ENCODE data around the gene NETO2. TPM values are rescaled to one million over a fixed set of nuclear protein-coding genes. Genes with fewer than 3 reads are reported as not detected.
"Not testable (repeated sequence)": the region's sequence is repeated elsewhere in the genome, so short reads cannot be mapped to it uniquely, and the experiment has no call there.

NETO2 gene
- total RNA-seq, 1 donor from 2014 or later: 28.0 TPM

DNA sequence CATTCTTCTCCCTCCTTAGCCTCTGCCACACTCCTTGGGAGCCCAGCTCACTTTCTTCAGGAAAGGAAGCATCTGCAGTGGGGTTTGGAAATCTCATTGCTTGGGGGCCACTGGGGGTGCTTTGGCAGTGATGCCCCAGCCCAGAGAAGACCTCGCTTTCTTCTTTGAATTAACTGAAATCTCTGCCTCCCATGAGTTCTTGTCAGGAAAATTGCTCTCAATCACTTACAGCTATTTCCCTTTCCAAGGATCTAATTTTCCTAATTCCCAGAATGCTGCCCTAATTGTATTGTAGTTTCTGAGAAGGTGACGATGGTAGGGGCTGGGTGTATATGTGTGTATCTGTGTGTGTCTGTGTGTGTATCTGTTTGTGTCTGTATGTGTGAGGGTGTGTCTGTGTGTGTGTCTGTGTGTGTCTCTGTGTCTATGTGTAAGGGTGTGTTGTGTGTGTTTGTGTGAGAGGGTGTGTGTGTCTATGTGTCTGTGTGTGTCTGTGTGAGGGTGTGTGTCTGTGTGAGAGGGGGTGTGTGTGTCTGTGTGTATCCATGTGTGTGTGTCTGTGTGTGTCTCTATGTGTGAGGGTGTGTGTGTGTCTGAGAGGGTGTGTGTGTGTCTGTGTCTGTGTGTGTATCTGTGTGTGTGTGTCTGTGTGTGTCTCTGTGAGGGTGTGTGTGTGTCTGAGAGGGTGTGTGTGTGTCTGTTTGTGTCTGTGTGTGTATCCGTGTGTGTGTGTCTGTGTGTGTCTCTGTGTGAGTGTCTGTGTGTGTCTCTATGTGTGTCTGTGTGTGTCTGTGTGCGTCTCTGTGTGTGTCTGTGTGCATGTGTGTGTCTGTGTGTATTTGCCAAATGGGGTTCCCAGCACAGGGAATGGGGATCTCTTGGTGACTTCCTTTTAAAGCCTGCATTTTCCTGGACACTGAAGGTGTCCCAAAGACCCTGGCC is 86.8 kb downstream of the NETO2 start:
- intact Hi-C loops (cut with micrococcal nuclease): no loop called here
- H3K4me3 Mint-ChIP-seq: no peak overlapping the region
- no peaks in the 10 kb centered on the region for H3K27me3 Mint-ChIP-seq (ENCODE audit: insufficient read depth)
- no peak overlapping the region for H3K27ac Mint-ChIP-seq
- H3K4me1 Mint-ChIP-seq (ENCODE audit: low read depth): no peaks in the 10 kb centered on the region
- H3K36me3 Mint-ChIP-seq (ENCODE audit: low read depth): no peaks in the 10 kb centered on the region
- no peak for DNase-seq (ENCODE audit: low spot score)
- H3K9me3 Mint-ChIP-seq: no peaks in the 10 kb centered on the region

DNA sequence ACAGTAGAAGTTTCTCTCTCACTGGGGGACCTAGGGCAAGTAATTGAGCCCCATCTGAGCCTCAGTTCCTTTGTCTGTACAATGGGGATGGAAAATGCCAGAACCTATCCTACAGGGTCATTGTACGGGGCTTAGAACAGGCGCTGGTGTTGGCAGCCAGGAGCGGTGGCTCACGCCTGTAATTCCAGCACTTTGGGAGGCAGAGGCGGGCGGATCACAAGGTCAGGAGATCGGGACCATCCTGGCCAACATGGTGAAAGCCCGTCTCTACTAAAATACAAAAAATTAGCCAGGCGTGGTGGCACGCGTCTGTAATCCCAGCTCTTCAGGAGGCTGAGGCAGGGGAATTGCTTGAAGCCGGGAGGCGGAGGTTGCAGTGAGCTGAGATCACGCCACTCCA is 87.7 kb downstream of the NETO2 start:
- DNase-seq (ENCODE audit: low spot score); H3K4me3 Mint-ChIP-seq; H3K4me1 Mint-ChIP-seq (ENCODE audit: low read depth); H3K9me3 Mint-ChIP-seq; H3K36me3 Mint-ChIP-seq (ENCODE audit: low read depth); intact Hi-C loops (cut with micrococcal nuclease); H3K27me3 Mint-ChIP-seq (ENCODE audit: insufficient read depth); H3K27ac Mint-ChIP-seq: not testable (repeated sequence)

DNA sequence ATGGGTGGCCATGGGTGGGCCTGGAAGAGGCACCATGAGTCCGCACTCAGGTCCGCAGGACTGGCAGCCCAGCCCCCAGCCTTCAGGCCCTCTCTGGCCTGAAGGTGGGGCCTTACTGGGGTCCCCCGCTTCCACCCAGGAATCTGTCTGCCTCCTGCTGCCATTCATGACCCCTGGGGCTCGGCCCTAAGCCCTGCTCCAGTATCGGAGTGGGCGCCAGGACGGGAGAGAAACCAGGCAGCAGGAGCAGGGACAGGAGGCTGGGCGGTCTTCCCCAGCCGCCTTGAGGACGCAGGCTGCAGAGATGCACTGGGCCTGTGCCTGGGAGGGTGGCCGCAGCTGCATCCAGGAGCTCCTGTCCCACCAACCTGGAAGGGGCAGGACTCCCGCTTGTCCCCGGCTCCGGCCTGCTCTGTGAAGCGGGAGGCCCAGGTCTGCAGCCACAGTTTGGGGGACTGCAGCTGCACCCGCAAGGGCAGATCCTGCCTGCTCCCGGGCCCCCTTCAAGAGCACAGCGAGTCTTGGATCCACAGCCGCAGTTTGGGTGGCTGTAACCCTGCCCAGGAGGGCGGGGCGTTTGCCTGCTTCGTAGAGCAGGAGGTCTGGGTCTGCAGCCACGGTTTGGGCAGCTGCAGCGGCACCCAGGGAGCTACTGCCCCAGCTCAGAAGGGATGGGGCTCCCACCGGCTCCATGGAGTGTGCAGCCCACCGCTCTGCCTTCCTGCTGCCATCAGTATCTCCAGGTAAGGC is 88.4 kb downstream of the NETO2 start:
- intact Hi-C loops (cut with micrococcal nuclease): no loop called here
- no peak for DNase-seq (ENCODE audit: low spot score)
- no peaks in the 10 kb centered on the region for H3K36me3 Mint-ChIP-seq (ENCODE audit: low read depth)
- no peaks in the 10 kb centered on the region for H3K4me1 Mint-ChIP-seq (ENCODE audit: low read depth)
- no peaks in the 10 kb centered on the region for H3K9me3 Mint-ChIP-seq
- H3K27ac Mint-ChIP-seq: no peak overlapping the region
- H3K4me3 Mint-ChIP-seq: no peak overlapping the region
- no peaks in the 10 kb centered on the region for H3K27me3 Mint-ChIP-seq (ENCODE audit: insufficient read depth)

DNA sequence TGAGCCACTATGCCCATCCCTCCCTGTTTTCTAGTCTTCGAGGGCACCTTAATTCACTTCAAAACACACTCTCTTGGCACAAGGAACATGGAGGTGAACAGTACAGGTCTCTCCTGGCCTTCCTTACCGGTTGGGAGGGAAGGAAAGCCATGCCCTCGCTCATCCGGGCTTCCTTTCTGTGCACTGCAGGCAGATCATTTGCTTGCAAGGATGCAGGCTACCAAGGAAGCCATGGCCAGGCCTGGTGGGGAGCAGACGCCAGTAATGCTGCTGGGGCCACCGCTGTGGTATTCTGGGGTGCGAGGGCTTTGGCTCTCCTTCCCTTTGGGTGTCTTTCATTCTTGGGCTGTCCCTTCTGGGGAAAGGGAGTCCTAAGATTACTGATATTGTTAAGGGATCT is 89.4 kb downstream of the NETO2 start:
- Mint-ChIP-seq H3K4me1 (ENCODE audit: low read depth) (no peaks in the 10 kb centered on the region), H3K9me3 (no peaks in the 10 kb centered on the region), H3K27ac (no peak overlapping the region), H3K36me3 (ENCODE audit: low read depth) (no peaks in the 10 kb centered on the region), H3K4me3 (no peak overlapping the region), H3K27me3 (ENCODE audit: insufficient read depth) (no peaks in the 10 kb centered on the region)
- intact Hi-C loops (cut with micrococcal nuclease): no loop called here
- no peak for DNase-seq (ENCODE audit: low spot score)

DNA sequence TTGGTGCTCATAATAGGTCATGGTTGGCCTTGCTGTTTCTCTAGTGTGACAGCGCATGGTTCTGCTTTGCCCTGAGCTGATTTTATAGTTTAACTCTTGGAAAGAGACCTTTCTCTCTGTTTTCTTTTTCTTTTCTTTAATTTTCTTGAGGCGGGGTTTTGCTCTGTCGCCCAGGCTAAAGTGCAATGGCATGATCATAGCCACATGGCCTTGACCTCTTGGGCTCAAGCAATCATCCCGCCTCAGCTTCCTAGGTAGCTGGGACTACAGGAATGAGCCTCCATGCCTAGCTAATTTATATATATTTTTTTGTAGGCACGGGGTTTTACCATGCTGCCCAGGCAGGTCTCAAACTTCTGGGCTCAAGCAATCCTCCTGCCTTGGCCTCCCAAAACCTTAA is 89.8 kb downstream of the NETO2 start:
- no peak overlapping the region for H3K4me3 Mint-ChIP-seq
- intact Hi-C loops (cut with micrococcal nuclease): no loop called here

DNA sequence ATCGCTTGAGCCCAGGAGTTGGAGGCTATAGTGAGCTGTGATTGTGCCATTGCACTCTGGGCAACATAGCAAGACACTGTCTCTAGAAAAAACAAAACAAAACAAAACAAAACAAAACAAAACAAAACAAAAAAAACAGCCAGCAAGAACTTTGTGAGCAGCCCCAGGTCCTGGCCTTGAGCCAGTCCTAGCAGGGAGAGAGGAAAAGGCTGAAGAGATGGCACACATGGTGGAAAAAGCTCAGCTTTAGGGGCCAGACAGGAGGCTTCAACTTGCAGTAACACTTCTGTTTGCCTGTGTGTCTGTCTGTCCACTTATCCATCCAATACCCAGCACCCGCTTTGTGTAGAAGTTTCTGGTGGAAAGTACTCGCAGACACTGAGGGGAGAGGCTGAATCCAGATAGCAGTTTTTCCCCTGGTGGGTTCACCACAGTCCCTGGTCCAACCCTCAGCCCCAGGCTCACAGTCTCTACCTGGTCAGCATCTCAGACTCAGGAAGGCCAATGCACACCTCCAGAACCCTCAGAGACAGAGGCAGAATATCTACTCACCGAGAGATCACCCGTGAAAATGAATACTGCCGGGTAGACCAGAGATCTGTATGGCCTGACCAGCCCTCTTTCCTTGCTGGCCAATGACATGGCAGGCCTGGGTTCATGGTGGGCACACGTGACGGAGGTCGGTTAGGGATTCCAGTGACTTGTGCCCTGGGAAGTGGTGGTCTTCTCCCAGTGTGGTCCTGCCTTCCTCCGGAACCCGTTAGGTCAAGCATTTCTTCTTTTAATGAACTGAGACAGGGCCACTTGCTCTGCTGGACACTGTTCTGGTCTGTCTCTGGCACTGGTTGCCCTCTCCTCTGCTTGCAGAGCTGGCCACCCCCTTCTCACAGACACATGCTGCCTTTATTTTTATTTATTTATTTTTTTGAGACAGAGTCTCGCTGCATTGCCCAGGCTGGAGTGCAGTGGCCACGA is 90.8 kb downstream of the NETO2 start:
- Mint-ChIP-seq H3K4me3 (no peak overlapping the region), H3K4me1 (ENCODE audit: low read depth) (no peaks in the 10 kb centered on the region), H3K27me3 (ENCODE audit: insufficient read depth) (no peaks in the 10 kb centered on the region), H3K9me3 (no peaks in the 10 kb centered on the region), H3K36me3 (ENCODE audit: low read depth) (no peaks in the 10 kb centered on the region), H3K27ac (no peak overlapping the region)
- intact Hi-C loops (cut with micrococcal nuclease): no loop called here
- DNase-seq (ENCODE audit: low spot score): no peak

More for the DNA sequence above, 89.8 kb downstream of the NETO2 start:
- Mint-ChIP-seq H3K4me1 (ENCODE audit: low read depth) (no peaks in the 10 kb centered on the region), H3K9me3 (no peaks in the 10 kb centered on the region), H3K27me3 (ENCODE audit: insufficient read depth) (no peaks in the 10 kb centered on the region), H3K36me3 (ENCODE audit: low read depth) (no peaks in the 10 kb centered on the region), H3K27ac (no peak overlapping the region)
- DNase-seq (ENCODE audit: low spot score): no peak

DNA sequence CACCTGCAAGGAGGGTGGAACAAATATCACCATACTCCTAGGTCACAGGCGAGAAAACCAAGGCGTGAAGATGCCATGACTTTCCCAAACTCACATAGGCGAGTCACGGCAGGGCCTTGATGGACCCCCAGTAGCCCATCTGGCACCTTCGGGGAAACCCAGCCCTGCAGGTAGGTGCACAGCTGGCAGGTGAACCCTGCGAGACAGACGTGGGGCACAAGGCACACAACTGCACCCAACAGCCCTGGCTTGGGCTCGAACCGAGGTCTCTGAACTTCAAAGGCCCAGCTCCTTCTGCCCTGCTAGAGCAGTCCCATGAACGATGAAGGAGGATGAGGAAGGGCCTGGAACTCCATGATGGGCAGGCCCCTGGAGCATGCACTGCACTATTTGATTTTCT is 92.7 kb downstream of the NETO2 start:
- Mint-ChIP-seq H3K4me1 (ENCODE audit: low read depth) (no peaks in the 10 kb centered on the region), H3K27ac (no peak overlapping the region), H3K9me3 (no peaks in the 10 kb centered on the region), H3K36me3 (ENCODE audit: low read depth) (no peaks in the 10 kb centered on the region), H3K27me3 (ENCODE audit: insufficient read depth) (no peaks in the 10 kb centered on the region), H3K4me3 (no peak overlapping the region)
- no peak for DNase-seq (ENCODE audit: low spot score)
- intact Hi-C loops (cut with micrococcal nuclease): no loop called here

DNA sequence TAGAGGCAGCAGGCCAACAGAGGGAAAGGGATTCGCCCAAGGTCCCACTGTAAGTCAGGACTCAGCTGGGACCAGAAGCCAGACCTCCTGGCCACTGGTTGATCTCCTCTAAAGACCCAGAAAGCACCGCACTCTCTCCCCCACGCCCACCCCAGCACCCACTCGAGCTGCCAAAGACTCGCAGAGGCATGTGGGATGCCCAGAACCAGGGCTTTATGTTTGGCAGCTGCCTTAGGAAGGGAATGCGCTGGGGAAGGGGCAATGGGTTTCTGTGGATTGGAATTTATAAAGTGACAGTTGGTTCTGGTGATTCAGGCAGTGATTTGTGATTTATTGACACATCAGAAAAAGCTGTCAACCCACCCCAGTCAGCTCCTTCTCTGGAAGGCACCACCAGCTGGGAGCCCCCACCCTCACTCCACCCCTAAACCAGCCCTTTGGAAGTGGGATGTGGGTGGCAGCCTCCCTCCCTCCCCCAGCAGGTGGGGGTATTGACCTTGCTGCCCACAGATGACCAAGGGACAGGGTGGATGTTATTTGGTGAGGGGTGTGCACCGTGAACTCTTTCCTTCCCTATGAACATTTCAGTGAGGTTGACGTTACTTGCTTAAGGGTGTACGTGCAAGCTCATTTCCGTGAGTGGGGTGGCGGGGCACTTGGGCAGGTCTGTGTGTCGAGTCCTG is 93.7 kb downstream of the NETO2 start:
- DNase-seq (ENCODE audit: low spot score): no peak
- no peaks in the 10 kb centered on the region for H3K9me3 Mint-ChIP-seq

DNA sequence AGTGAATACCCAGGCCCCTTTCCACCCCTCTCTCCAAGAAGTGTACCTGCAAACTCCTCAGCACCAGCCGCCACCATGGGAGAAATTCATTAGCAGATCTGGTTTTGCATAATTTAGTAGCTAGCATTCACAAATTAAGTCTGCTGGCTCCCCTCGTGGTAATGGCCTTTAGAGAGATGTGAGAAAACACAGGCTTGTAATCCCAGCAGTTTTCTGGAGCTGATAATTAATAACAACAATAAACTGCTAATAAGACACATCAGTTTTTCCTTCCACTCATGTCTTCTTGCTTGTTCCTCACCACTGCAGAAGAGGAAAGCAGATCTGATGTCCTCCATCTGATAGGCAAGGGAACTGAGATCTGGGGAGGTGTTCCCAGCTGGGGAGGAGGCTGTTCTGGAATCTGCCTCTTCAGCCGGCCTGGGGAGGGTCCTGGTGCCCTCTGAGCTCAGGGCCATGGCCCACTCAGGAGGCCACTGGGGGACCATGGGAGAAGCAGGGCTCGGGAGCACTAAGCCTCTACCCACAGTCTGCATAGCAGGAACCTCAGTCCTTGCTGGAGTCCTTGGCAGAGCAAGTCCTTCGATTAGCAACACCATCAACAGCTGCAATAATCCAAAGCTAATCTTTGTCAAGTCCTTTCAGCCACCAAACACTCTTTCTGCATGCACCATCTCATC is 96.1 kb downstream of the NETO2 start:
- intact Hi-C loops (cut with micrococcal nuclease): no loop called here
- peaks cover 14% of the 10 kb centered on the region for H3K4me1 Mint-ChIP-seq (ENCODE audit: low read depth)
- H3K27ac Mint-ChIP-seq: no peak overlapping the region
- no peaks in the 10 kb centered on the region for H3K36me3 Mint-ChIP-seq (ENCODE audit: low read depth)
- no peak for DNase-seq (ENCODE audit: low spot score)
- H3K27me3 Mint-ChIP-seq (ENCODE audit: insufficient read depth): no peaks in the 10 kb centered on the region
- H3K4me3 Mint-ChIP-seq: no peak overlapping the region
- no peaks in the 10 kb centered on the region for H3K9me3 Mint-ChIP-seq

More for the DNA sequence above, 93.7 kb downstream of the NETO2 start:
- intact Hi-C loops (cut with micrococcal nuclease): no loop called here
- H3K27ac Mint-ChIP-seq: no peak overlapping the region
- no peaks in the 10 kb centered on the region for H3K27me3 Mint-ChIP-seq (ENCODE audit: insufficient read depth)
- no peaks in the 10 kb centered on the region for H3K36me3 Mint-ChIP-seq (ENCODE audit: low read depth)
- H3K4me1 Mint-ChIP-seq (ENCODE audit: low read depth): peaks cover 9% of the 10 kb centered on the region
- no peak overlapping the region for H3K4me3 Mint-ChIP-seq

DNA sequence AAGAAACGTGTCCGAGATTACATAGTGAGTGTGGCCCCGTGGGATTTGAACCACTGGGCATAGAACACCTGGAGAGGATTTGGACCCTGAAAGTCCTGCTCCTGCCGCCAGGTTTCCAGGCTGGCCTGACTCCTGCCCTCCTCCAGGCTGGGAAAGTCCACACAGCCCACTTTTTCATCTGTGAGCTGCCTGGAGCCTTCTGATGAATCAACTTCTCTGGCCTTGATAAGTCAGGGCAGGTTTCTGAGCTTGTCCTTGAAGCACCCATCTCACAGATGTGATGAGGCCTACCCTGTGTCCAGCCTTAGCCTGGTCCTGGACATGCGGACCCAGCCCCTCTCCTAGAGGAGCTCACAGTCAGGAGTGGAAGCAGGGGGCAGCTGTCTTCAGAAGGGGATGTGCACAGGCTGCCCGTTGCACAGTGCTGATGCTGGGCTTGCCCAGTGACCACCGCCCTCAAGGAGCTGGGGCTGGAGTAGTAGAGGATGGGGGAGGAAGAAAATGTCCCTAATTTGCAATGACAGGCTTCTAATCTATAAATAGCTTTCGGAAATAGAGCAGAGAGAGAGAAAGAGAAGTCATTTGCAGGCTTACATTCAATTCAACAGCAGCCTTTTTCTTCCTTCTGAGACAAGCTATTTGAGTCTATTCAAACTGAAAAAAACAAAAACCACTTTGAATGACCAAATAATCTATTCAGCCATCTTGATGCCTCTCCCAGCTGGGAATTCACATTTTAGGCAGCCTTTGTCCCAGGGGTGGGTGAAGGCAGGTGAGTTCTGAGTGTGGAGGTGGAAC is 96.8 kb downstream of the NETO2 start:
- Mint-ChIP-seq H3K27me3 (ENCODE audit: insufficient read depth) (no peaks in the 10 kb centered on the region), H3K4me3 (no peak overlapping the region), H3K4me1 (ENCODE audit: low read depth) (peaks cover 17% of the 10 kb centered on the region), H3K27ac (no peak overlapping the region), H3K9me3 (no peaks in the 10 kb centered on the region), H3K36me3 (ENCODE audit: low read depth) (no peaks in the 10 kb centered on the region)
- no peak for DNase-seq (ENCODE audit: low spot score)
- intact Hi-C loops (cut with micrococcal nuclease): no loop called here

DNA sequence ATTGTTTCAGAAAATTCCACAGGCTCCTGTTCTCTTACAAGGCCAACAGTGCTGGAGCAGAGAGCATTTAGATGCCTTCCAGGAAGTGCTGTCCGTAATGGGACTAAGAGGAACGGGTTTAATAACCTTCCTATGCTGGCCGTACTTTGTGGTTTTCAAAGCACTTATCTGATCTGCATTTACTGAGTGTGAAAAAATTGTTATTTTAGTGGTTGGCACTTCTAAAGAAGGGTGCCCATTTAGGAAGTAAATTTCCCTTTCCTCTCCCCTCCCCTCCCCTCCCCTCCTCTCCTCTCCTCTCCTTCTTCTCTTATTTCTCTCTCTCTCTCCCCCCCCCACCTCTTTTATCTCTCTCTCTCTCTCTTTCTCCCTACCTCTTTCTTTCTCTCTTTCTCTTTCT is 98.3 kb downstream of the NETO2 start:
- H3K4me3 Mint-ChIP-seq: no peak overlapping the region
- no peak for DNase-seq (ENCODE audit: low spot score)
- H3K27ac Mint-ChIP-seq: no peak overlapping the region
- intact Hi-C loops (cut with micrococcal nuclease): no loop called here
- H3K27me3 Mint-ChIP-seq (ENCODE audit: insufficient read depth): no peaks in the 10 kb centered on the region
- H3K4me1 Mint-ChIP-seq (ENCODE audit: low read depth): peaks cover 17% of the 10 kb centered on the region
- no peaks in the 10 kb centered on the region for H3K9me3 Mint-ChIP-seq
- H3K36me3 Mint-ChIP-seq (ENCODE audit: low read depth): no peaks in the 10 kb centered on the region
